HS-5 (cell line): ENCODE data around the gene CPSF6.
"Not testable (repeated sequence)": the region's sequence is repeated elsewhere in the genome, so short reads cannot be mapped to it uniquely, and the experiment has no call there.

Experiments used
- DNase-seq: peaks from one replicate; pipeline ENCODE4 v3.0.0-alpha.2; 2012; ENCODE audit warnings: low read depth

Gene CPSF6, protein sequence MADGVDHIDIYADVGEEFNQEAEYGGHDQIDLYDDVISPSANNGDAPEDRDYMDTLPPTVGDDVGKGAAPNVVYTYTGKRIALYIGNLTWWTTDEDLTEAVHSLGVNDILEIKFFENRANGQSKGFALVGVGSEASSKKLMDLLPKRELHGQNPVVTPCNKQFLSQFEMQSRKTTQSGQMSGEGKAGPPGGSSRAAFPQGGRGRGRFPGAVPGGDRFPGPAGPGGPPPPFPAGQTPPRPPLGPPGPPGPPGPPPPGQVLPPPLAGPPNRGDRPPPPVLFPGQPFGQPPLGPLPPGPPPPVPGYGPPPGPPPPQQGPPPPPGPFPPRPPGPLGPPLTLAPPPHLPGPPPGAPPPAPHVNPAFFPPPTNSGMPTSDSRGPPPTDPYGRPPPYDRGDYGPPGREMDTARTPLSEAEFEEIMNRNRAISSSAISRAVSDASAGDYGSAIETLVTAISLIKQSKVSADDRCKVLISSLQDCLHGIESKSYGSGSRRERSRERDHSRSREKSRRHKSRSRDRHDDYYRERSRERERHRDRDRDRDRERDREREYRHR

GRCh38 chr12:69239352-69239921 is at the start of gene CPSF6:
CPSF6 (plus strand) TSS chr12:69239569; CDS start chr12:69239647, 78 bp downstream.
- peak; percentile 56 for DNase-seq

- no peak for DNase-seq
Observed at GRCh38 chr12:69196302-69197288, 42.8 kb upstream of the CPSF6 start.

GRCh38 chr12:69199976-69200375 is 39.4 kb upstream of the CPSF6 start:
- not testable (repeated sequence) for DNase-seq

DNA sequence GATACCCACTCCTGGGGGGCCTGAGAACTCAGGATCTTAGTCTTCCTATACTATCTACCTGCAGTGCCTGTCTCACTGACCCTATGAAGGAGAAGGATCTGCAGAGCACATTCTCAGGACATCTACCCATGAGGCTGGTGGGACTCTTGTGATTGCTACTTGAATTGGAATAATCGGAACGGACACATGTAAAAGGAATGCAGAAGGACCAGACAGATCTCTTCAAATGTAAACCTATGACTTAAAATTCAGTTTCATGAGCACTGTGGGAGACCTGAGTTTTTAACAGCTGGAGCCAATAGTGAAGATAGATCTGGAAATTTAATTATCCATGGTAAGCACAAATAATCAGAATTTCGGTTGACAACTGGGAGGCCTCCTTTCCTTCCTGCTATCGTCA is 35.2 kb upstream of the CPSF6 start:
- no peak for DNase-seq

DNA sequence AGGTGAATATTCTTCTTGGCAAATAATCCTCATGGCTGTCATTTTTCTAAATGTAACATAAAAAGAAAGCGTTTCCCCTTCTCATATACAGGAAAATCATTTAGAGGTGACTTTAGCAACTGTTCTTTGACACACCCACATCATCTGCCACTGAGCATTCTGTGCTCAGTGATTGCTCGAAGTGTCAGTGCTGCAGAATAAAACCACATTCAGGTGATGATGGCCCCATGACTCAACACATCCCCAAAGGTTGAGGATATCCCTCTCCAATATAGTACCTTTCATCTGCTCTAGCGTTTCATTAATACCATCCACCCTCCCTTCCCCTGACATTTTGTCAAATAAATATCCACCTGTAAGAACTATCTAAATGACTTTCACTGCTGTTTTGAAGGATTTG is 28.7 kb upstream of the CPSF6 start:
- no peak for DNase-seq

- DNase-seq = no peak
Observed at GRCh38 chr12:69211160-69211559, 28.2 kb upstream of the CPSF6 start.

- no peak for DNase-seq
Observed at GRCh38 chr12:69214169-69214568, 25.2 kb upstream of the CPSF6 start.

GRCh38 chr12:69225251-69225910 is 14.0 kb upstream of the CPSF6 start:
- DNase-seq = no peak

DNA sequence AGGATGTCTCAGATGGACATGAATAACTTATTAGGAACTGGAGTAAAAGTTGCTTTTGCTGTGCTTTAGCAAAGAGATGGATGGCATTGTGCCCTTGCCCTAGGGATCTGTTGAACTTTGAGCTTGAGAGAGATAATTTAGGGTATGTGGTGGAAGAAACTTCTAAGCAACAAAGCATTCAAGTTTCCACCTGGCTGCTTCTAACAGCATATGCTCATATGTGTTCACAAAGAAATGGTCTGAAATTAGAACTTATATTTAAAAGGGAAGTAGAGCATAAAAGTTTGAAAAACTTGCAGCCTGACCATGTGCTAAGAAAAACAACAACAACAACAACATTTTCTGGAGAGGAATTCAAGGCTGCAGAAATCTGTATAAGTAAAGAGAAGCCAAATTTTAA is 7.9 kb upstream of the CPSF6 start:
- no peak for DNase-seq

GRCh38 chr12:69238589-69239351 is 599 bp upstream of the CPSF6 start:
- DNase-seq = no peak

GRCh38 chr12:69239922-69240630 is 707 bp downstream of the CPSF6 start:
- no peak for DNase-seq

GRCh38 chr12:69240631-69240995 is 1.2 kb downstream of the CPSF6 start:
- no peak for DNase-seq

DNA sequence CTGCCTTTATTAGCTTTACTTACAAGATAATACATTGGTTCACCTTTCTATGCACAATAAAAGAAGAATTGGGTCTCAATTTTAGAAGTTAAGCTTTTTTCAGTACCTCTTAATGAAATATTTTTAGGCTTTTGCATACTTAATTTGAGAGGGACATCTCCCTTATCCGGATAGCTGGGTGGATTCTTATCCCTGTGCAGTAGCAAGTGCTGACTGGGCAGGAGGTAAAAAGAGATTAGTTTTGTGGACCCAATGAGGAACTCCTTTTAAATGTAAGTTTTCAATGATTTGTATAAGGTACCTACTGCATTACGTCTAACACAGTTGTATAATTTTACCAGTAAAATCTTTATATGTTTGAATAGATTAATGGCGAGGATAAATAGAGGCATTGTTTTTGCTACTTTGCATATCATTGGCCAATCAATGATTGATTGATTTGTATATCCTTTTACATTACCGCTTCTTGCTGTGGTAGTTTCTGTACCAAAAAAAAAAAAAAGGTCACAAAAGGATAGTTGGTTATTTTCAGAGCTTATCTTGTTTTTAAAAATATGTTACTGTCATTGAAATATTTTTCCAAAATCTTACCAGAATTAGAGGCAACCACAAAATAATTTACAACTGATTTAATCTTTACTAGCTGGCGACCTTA is 2.2 kb downstream of the CPSF6 start:
- no peak for DNase-seq

- no peak for DNase-seq
Observed at GRCh38 chr12:69243099-69244084, 4.0 kb downstream of the CPSF6 start.

DNA sequence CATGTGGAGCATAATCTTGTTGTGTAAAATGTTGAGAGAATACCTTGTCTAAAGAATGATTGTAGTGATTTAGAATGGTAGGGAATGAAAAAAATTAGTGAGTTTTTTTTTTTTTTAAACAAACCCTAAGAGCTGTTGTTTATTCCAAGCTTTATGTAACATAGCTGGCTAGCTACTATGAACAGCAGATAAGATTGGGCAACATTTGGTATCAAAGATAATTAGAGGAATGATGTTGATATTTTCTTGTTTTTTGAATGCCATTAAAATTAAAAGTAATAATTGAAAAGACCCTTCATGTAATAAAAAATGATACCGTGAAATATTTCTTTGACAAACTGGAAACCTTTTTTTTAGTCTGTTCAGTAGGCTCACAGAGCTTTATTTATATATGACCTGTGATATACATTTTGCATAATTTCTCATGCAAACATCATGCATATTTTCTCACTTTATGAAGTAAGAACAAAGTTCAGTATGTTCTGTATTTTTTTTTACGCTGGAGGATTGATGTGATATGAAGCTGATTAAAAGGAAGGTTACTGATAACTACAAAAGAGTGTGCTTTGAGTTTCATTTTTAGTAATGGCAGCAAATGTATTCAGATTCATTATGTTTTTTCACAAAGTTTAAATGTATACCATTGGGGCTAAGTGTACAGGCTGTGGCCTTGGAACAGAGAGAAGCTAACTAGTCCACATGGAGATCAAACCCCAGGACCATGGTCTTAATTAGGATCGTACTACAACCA is 8.1 kb downstream of the CPSF6 start:
- DNase-seq = no peak

DNA sequence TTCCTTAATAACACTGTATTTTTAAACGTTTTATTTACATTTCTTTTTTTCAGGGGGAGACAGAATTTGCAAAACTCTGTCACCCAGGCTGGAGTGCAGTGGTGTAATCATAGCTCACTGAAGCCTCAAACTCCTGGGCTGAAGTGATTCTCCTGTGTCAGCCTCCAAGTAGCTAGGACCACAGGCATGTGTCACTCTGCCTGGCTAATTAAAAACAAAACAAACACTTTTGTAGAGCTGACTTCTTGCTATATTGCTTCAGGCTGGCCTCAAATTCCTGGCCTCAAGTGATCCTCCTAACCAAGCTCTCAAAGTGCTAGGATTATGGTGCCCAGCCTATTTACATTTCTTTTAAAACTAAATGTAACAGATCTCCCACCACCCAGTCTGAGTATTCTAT is 12.7 kb downstream of the CPSF6 start:
- no peak for DNase-seq

- no peak for DNase-seq
Observed at GRCh38 chr12:69254046-69254445, 14.7 kb downstream of the CPSF6 start.

DNA sequence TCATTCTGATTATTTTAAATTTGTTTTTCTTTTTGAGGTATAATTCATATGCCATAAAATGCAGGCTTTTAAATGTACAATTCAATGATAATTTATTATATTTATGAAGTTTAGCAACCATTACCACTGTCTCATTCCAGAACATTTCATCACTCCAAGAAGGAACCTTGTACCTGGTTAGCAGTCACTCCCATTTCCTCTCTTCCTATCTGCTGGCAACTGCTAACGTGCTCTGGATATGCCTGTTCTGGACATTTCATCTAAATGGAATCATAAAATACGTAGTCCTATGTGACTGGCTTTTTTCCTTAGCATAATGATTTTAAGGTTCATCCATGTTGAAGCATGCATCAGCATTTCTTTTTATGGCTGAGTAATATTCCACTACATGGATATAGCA is 15.5 kb downstream of the CPSF6 start:
- no peak for DNase-seq
